ENCODE results near the gene HGFAC. TPM values are rescaled to one million over a fixed set of nuclear protein-coding genes. Genes with fewer than 3 reads are reported as not detected.

HGFAC gene
- total and polyA plus RNA-seq, 10 of the 15 experiments (the other 5 are each of a cell fraction or from before 2014, with no cell fraction given) = 0.38 TPM; not detected in 9

- no peak overlapping the region for H3K4me2 ChIP-seq (ENCODE audit: control insufficient read depth, insufficient read depth)
- H4K20me1 ChIP-seq (ENCODE audit: control insufficient read depth, insufficient read depth) = no peaks in the 10 kb centered on the region
- no peaks in the 10 kb centered on the region for H3K4me1 ChIP-seq (ENCODE audit: control insufficient read depth, insufficient read depth, low read length)
- H3K9me3 ChIP-seq (replicated peaks; ENCODE audit: control insufficient read depth, insufficient read depth, low read length) = no peaks in the 10 kb centered on the region
- no peaks in the 10 kb centered on the region for H3K79me2 ChIP-seq (ENCODE audit: control insufficient read depth, insufficient read depth, low read length)
- FAIRE-seq = no peak
- RAD21 ChIA-PET (ENCODE audit: unreplicated experiment) = no interaction called here
- BruUV-seq (replicated peaks) = no TSS peak
- POLR2A ChIA-PET = no interaction called here
- H3K4me3 ChIP-seq = no peak overlapping the region
- no peak for ATAC-seq
- in situ Hi-C loops (cut with MboI) (no loop called here), intact Hi-C loops (cut with micrococcal nuclease; ENCODE audit: unreplicated experiment) (no loop called here)
- SMC1A ChIA-PET (ENCODE audit: uncharacterized antibody, unreplicated experiment) = no interaction called here
- H2AFZ ChIP-seq (ENCODE audit: control insufficient read depth, low read depth, low read length) = no peak overlapping the region
- no peaks in the 10 kb centered on the region for H3K36me3 ChIP-seq (ENCODE audit: control insufficient read depth in 2 of 2, insufficient read depth in 2 of 2, low read length in 1 of 2)
- 18% methylated on average over 14 of the region's 15 CpGs for WGBS (ENCODE audit: insufficient coverage, insufficient replicate concordance, low lambda C conversion rate, missing lambda C conversion rate)
- H3K9ac ChIP-seq (ENCODE audit: control insufficient read depth, insufficient read depth, low read length) = no peak overlapping the region
- no peak for TF ChIP-seq ZBTB33 (IDR thresholded peaks at IDR 0.05)
- no peak for TF ChIP-seq RUNX3 (IDR thresholded peaks at IDR 0.05; ENCODE audit: low read length)
- TF ChIP-seq CBX3 (IDR thresholded peaks at IDR 0.05; ENCODE audit: borderline replicate concordance, low read depth) = no peak
- no peak for TF ChIP-seq ZZZ3 (IDR thresholded peaks at IDR 0.05; ENCODE audit: control insufficient read depth, insufficient read length, low read depth)
- TF ChIP-seq ZNF592 (IDR thresholded peaks at IDR 0.05) = no peak
- TF ChIP-seq BCL11A (IDR thresholded peaks at IDR 0.05; ENCODE audit: low read depth, low read length) = no peak
- DNase-seq (ENCODE audit: low read depth, low spot score) = no peak
- CTCF ChIA-PET = interaction anchor here (0.6 to 1.1 kb wide), 2 partner anchors 8 to 52 kb away, joined by 3 read pairs; no protein-coding TSS in a partner anchor
- no peaks in the 10 kb centered on the region; a peak in 2 of 4 replicates for H3K27me3 ChIP-seq (replicated peaks in 1 of 2; ENCODE audit: control insufficient read depth in 2 of 2, insufficient read depth in 2 of 2, low read length in 1 of 2)
- H3K27ac ChIP-seq (ENCODE audit: control insufficient read depth, insufficient read depth) = no peak overlapping the region
Observed at GRCh38 chr4:3475041-3475712, 33.4 kb downstream of the HGFAC start.

Data from GM12878 (cell line).